ENCODE data around the gene AIFM1. TPM values are rescaled to one million over a fixed set of nuclear protein-coding genes. Genes with fewer than 3 reads are reported as not detected.
A peak's percentile ranks its signal among the peaks of the same experiment; 100 is the strongest.

The AIFM1 gene
- total RNA-seq, 1 donor from 2014 or later = 30.8 TPM

DNA sequence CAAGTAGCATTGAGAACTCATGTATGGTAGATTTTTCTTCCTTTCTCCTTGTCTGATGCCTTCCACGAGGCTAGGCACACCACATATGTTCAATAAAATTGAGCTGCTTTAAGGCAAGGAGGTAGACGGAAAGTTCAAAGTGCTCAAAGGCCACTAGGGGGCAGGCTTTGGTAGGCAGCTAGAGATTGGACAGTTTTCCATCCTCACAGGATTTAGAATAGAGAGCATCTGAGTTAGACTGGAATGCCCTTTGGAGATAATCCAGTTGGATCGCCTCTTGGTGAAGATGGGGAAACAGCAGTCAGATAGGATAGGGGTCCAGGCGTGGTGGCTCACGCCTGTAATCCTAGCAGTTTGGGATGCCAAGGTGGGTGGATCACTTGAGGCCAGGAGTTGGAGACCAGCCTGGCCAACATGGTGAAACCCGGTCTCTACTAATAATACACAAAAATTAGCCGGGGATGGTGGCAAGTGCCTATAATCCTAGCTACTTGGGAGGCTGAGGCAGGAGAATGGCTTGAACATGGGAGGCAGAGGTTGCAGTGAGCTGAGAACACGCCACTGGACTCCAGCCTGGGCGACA, 85.7 kb downstream of the AIFM1 start:
- intact Hi-C loops (cut with micrococcal nuclease) = loop anchor here (1.0 kb wide), 1 partner anchor 112 kb away; no protein-coding TSS in a partner anchor
- ATAC-seq (ENCODE audit: low read depth) = no peak
- ChIA-PET CTCF (interaction anchor here (0.6 to 4.4 kb wide), 21 partner anchors 15 to 479 kb away, joined by 3 to 90 read pairs (median 4); partner anchors contain the start of gene ELF4), POLR2A (interaction anchor here (1.0 to 1.7 kb wide), 3 partner anchors 31 to 96 kb away, joined by 3 to 15 read pairs (median 4); no protein-coding TSS in a partner anchor)
- Mint-ChIP-seq H3K9me3 (no peaks in the 10 kb centered on the region), H3K36me3 (ENCODE audit: low read depth) (peaks cover 18% of the 10 kb centered on the region), H3K4me1 (peaks cover 41% of the 10 kb centered on the region), H3K4me3 (no peak overlapping the region), H3K27ac (peak overlapping the region; percentile 61), H3K27me3 (no peaks in the 10 kb centered on the region)
- TF ChIP-seq, protein P1, sequence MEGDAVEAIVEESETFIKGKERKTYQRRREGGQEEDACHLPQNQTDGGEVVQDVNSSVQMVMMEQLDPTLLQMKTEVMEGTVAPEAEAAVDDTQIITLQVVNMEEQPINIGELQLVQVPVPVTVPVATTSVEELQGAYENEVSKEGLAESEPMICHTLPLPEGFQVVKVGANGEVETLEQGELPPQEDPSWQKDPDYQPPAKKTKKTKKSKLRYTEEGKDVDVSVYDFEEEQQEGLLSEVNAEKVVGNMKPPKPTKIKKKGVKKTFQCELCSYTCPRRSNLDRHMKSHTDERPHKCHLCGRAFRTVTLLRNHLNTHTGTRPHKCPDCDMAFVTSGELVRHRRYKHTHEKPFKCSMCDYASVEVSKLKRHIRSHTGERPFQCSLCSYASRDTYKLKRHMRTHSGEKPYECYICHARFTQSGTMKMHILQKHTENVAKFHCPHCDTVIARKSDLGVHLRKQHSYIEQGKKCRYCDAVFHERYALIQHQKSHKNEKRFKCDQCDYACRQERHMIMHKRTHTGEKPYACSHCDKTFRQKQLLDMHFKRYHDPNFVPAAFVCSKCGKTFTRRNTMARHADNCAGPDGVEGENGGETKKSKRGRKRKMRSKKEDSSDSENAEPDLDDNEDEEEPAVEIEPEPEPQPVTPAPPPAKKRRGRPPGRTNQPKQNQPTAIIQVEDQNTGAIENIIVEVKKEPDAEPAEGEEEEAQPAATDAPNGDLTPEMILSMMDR (IDR thresholded peaks at IDR 0.05) = no peak
- no peak for DNase-seq

Other genes with a start within 250 kb of the AIFM1 start
- 8.0 and 8.2 TPM in 2 replicates for gene BCORL1, start 183.2 kb downstream of the AIFM1 start, total RNA-seq
- gene ELF4, start 55.3 kb downstream of the AIFM1 start, total RNA-seq = 32.4 and 33.0 TPM in 2 replicates
- 6.9 and 8.0 TPM in 2 replicates for gene RAB33A, start 6.1 kb upstream of the AIFM1 start, total RNA-seq
- 6.9 and 9.1 TPM in 2 replicates for gene ZNF280C, start 103.1 kb upstream of the AIFM1 start, total RNA-seq
- gene SLC25A14, start 174.1 kb upstream of the AIFM1 start, total RNA-seq = 12.2 and 13.8 TPM in 2 replicates
- not detected in 2 replicates for gene GPR119, start 219.8 kb upstream of the AIFM1 start, total RNA-seq
- gene RBMX2, start 236.1 kb upstream of the AIFM1 start, total RNA-seq = 21.1 and 23.6 TPM in 2 replicates